HG03342 (cell line): Measurements from ENCODE around the gene SYT12.

Experiments
- ATAC-seq: cut with Tn5 transposase; IDR thresholded peaks from one replicate; pipeline ENCODE4 v1.9.1; 2021; ENCODE audit warnings: mild to moderate bottlenecking, moderate library complexity; ENCODE audit not compliant: unreplicated experiment

SYT12 gene

GRCh38 chr11:67098799-67099429 lies 76.0 kb downstream of the SYT12 start:
- ATAC-seq = no peak

- no peak for ATAC-seq
Observed at GRCh38 chr11:67099831-67100324, 76.9 kb downstream of the SYT12 start.
